ENCODE data around the gene TLE5. TPM values are rescaled to one million over a fixed set of nuclear protein-coding genes. Genes with fewer than 3 reads are reported as not detected.
A peak's percentile ranks its signal among the peaks of the same experiment; 100 is the strongest.

TLE5 gene
- total RNA-seq, 6 experiments from 2014 or later = 119 to 198 (median 152) TPM

- no peak overlapping the region for H3K4me3 ChIP-seq
- no peaks in the 10 kb centered on the region for H3K27me3 ChIP-seq
- no peaks in the 10 kb centered on the region for H3K36me3 ChIP-seq
- intact Hi-C loops (cut with DNase I) = no loop called here
- no peak overlapping the region for H3K27ac ChIP-seq
- peaks cover 0 to 4% (median 2%) of the 10 kb centered on the region in 4 donors for H3K4me1 ChIP-seq
- no peak for ATAC-seq
- H3K9me3 ChIP-seq = no peaks in the 10 kb centered on the region
- WGBS (ENCODE audit: insufficient coverage, low coverage, low lambda C conversion rate, missing lambda C conversion rate) = 100% methylated on average over 1 of the region's 1 CpG
- DNase-seq = no peak
- TF ChIP-seq POLR2A (IDR thresholded peaks at IDR 0.05) (no peak), CTCF (IDR thresholded peaks at IDR 0.05) (no peak)
These were observed 35.5 kb downstream of the TLE5 start for GRCh38 chr19:3026768-3027167.

GRCh38 chr19:3025549-3025886 lies 36.8 kb downstream of the TLE5 start:
- 80% methylated on average over 1 of the region's 9 CpGs for WGBS (ENCODE audit: insufficient coverage, low coverage, low lambda C conversion rate, missing lambda C conversion rate)
- intact Hi-C loops (cut with DNase I) = no loop called here
- Histone ChIP-seq H3K27me3 (no peaks in the 10 kb centered on the region), H3K9me3 (no peaks in the 10 kb centered on the region), H3K4me1 (peaks cover 0 to 4% (median 0%) of the 10 kb centered on the region in 4 donors), H3K4me3 (no peak overlapping the region), H3K27ac (no peak overlapping the region), H3K36me3 (no peaks in the 10 kb centered on the region)
- TF ChIP-seq POLR2A (IDR thresholded peaks at IDR 0.05) = no peak
- ATAC-seq (no peak), DNase-seq (no peak)

DNA sequence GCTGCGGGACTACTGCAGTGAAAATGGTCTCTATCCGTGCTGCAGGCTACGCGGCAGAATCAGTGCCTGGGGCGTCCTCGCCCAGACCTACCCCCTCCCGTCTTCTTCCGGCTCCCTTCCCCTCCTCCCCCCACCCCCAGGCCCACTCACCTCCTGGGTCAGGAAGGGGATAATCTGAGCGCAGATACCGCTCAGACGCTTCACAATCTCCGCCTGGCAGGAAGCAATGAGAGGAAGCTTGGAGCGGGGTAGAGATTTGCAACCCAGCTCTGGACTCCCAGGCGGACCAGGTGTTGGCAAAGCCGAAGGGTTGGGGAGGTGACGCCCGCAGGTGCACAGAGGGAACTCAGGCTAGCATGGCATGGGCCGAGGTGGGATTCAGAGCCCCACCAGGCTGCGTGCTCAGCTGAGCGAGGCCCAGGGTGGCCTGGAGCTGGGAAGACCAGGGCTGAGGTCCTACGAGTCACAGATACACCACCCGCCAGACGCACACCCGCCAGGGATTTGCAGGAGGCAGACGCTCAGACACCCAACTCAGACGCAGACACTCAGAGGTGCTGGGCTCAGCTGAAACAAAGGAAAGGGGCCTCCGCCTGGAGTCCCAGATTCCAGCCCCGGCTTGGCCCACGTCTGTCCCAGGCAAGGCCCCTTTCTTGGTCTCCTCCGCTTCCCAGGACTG lies 37.3 kb downstream of the TLE5 start:
- Histone ChIP-seq H3K27ac (no peak overlapping the region), H3K9me3 (no peaks in the 10 kb centered on the region), H3K36me3 (no peaks in the 10 kb centered on the region), H3K4me1 (peaks cover 0 to 4% (median 0%) of the 10 kb centered on the region in 4 donors), H3K4me3 (no peak overlapping the region), H3K27me3 (no peaks in the 10 kb centered on the region)
- ATAC-seq (peak; percentile 22 to 58 (median 38)), DNase-seq (no peak)
- TF ChIP-seq CTCF (IDR thresholded peaks at IDR 0.05) = no peak
- no peak for TF ChIP-seq POLR2A (IDR thresholded peaks at IDR 0.05)
- WGBS (ENCODE audit: insufficient coverage, low coverage, low lambda C conversion rate, missing lambda C conversion rate) = 51% methylated on average over 9 of the region's 30 CpGs
- intact Hi-C loops (cut with DNase I) = no loop called here

DNA sequence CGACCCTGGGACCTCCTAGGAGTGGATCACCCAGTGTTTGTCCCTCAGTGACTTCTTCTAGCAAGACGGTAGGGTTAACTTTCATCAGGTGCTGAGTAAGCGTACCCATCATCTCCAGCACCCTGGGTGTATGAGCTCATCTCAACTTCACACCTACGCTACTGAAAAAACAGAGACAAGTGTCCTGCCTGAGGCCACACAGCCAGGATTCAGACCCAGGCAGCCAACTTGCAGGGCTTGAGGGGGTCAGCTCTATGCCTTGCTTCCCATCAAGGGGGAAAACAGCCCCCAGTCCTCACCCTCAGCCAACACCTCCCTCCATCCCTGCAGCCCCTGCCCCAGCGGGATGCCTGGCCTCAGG lies 37.8 kb downstream of the TLE5 start:
- 58% methylated on average over 2 of the region's 5 CpGs for WGBS (ENCODE audit: insufficient coverage, low coverage, low lambda C conversion rate, missing lambda C conversion rate)
- H3K27ac ChIP-seq = no peak overlapping the region
- H3K9me3 ChIP-seq = no peaks in the 10 kb centered on the region
- H3K4me3 ChIP-seq = no peak overlapping the region
- H3K27me3 ChIP-seq = no peaks in the 10 kb centered on the region
- no peak for ATAC-seq
- no peaks in the 10 kb centered on the region for H3K36me3 ChIP-seq
- DNase-seq = no peak
- TF ChIP-seq POLR2A (IDR thresholded peaks at IDR 0.05) = no peak
- TF ChIP-seq CTCF (IDR thresholded peaks at IDR 0.05) = no peak
- peaks cover 0 to 2% (median 0%) of the 10 kb centered on the region in 4 donors for H3K4me1 ChIP-seq
- intact Hi-C loops (cut with DNase I) = no loop called here

GRCh38 chr19:3020321-3020960 lies 41.9 kb downstream of the TLE5 start:
- 91% methylated on average over 15 of the region's 18 CpGs for WGBS (ENCODE audit: insufficient coverage, low coverage, low lambda C conversion rate, missing lambda C conversion rate)
- no peaks in the 10 kb centered on the region for H3K27me3 ChIP-seq
- ATAC-seq (no peak), DNase-seq (no peak)
- H3K27ac ChIP-seq = no peak overlapping the region
- TF ChIP-seq POLR2A (IDR thresholded peaks at IDR 0.05) (no peak), CTCF (IDR thresholded peaks at IDR 0.05) (no peak)
- H3K4me1 ChIP-seq = no peaks in the 10 kb centered on the region
- H3K36me3 ChIP-seq = no peaks in the 10 kb centered on the region
- intact Hi-C loops (cut with DNase I) = no loop called here
- H3K4me3 ChIP-seq = no peak overlapping the region
- no peaks in the 10 kb centered on the region for H3K9me3 ChIP-seq
